Stomach (tissue), 4 donors: ENCODE results near the gene RELN.

Experiments
- EP300 ChIP-seq: sonication (generic); formaldehyde crosslinking; IDR thresholded peaks from one replicate; pipeline ENCODE4 v1.6.1; 2017; ENCODE audit warnings: antibody characterized with exemption
- TF ChIP-seq, protein P1 (sequence below), 7 experiments: fragments of 450-650 bp in 4 of 7; fragments of 200-600 bp in 3 of 7; sonication (generic) in 3 of 7; IDR thresholded peaks; one replicate each; pipeline ENCODE4 v1.5.1; 2016 to 2019; ENCODE audit warnings: antibody characterized with exemption in 7 of 7, control low read depth in 2 of 7, mild to moderate bottlenecking in 1 of 7

DNA sequence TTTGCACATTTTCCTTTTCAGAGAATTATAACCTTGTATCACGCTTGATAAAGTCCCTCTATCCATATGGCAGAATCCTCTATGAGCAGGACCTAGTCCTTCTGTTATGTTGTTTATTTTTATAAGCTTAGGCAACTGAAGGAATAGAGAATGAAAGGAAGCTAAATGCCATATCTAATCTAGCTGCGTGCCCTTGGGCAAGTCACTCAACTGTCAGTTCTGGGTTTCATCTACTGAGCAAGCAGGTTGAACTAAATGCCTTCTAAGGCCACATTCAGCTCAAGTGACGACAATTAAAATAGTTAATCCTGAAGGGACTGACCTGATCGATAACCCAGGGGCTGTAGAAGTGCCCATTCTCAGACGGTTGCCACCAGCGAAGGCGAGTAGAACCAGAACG, 449.6 kb downstream of the RELN start:
- no peak for TF ChIP-seq EP300
- TF ChIP-seq, protein P1, sequence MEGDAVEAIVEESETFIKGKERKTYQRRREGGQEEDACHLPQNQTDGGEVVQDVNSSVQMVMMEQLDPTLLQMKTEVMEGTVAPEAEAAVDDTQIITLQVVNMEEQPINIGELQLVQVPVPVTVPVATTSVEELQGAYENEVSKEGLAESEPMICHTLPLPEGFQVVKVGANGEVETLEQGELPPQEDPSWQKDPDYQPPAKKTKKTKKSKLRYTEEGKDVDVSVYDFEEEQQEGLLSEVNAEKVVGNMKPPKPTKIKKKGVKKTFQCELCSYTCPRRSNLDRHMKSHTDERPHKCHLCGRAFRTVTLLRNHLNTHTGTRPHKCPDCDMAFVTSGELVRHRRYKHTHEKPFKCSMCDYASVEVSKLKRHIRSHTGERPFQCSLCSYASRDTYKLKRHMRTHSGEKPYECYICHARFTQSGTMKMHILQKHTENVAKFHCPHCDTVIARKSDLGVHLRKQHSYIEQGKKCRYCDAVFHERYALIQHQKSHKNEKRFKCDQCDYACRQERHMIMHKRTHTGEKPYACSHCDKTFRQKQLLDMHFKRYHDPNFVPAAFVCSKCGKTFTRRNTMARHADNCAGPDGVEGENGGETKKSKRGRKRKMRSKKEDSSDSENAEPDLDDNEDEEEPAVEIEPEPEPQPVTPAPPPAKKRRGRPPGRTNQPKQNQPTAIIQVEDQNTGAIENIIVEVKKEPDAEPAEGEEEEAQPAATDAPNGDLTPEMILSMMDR (IDR thresholded peaks at IDR 0.05): no peak
